ENCODE measurements around the gene CTU2. TPM values are rescaled to one million over a fixed set of nuclear protein-coding genes. Genes with fewer than 3 reads are reported as not detected.
A peak's percentile ranks its signal among the peaks of the same experiment; 100 is the strongest.

CTU2 gene
- total and polyA plus RNA-seq, 8 donors, result 1.8 to 53.3 (median 14.8) TPM

DNA sequence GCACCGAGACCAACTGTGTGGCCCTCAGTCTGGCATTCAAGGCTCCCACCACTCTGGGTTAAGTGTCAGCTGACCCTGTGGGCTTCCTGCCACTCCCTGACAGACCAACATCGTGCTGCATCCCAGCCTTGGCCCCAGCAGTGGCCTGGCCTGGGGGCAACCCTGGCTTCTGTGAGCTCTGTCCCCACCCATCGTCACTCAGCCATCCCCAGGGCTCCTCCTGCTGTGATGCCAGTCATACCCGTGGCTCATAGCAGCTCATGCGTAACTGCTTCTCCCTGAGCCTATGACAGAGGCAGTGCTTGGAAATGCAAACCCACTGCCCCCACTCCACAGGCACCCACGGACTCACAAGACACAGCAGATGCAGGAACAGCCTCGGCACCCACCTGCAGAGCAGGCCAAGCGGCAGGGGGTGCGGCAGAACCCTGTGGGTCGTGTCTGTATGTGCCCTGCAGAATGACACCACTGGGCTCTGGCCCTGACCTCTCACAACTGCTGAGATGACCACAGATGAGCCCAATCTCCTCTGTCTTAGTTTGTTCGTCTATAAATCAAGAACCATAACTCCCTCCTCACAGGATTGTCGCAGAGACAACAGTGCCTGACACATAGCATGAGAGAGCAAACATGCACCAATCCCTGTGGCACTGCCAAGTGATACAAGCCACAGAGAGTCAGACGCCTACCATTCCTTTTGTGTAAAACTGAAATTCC is 52.1 kb downstream of the CTU2 start:
- 86 to 90% (median 90%) methylated on average over 10 to 13 of the region's 13 CpGs for WGBS, 5 donors
- Histone ChIP-seq H3K27ac (peak overlapping the region in 3 of 5 donors; percentile 62 to 84 (median 73)), H3K4me1 (peaks cover 35 to 81% (median 57%) of the 10 kb centered on the region in 4 donors), H3K36me3 (peaks cover 0 to 12% (median 2%) of the 10 kb centered on the region in 4 donors), H3K9me3 (no peaks in the 10 kb centered on the region), H3K27me3 (no peaks in the 10 kb centered on the region), H3K4me3 (no peak overlapping the region)
- TF ChIP-seq EP300 (IDR thresholded peaks at IDR 0.05) (no peak), POLR2A (IDR thresholded peaks at IDR 0.05) (no peak), POLR2AphosphoS5 (IDR thresholded peaks at IDR 0.05) (no peak)
- TF ChIP-seq, protein P1, sequence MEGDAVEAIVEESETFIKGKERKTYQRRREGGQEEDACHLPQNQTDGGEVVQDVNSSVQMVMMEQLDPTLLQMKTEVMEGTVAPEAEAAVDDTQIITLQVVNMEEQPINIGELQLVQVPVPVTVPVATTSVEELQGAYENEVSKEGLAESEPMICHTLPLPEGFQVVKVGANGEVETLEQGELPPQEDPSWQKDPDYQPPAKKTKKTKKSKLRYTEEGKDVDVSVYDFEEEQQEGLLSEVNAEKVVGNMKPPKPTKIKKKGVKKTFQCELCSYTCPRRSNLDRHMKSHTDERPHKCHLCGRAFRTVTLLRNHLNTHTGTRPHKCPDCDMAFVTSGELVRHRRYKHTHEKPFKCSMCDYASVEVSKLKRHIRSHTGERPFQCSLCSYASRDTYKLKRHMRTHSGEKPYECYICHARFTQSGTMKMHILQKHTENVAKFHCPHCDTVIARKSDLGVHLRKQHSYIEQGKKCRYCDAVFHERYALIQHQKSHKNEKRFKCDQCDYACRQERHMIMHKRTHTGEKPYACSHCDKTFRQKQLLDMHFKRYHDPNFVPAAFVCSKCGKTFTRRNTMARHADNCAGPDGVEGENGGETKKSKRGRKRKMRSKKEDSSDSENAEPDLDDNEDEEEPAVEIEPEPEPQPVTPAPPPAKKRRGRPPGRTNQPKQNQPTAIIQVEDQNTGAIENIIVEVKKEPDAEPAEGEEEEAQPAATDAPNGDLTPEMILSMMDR (IDR thresholded peaks at IDR 0.05), result no peak
- intact Hi-C loops (cut with DNase I; ENCODE audit: low total_unique reads), result no loop called here
- DNase-seq, result no peak

DNA sequence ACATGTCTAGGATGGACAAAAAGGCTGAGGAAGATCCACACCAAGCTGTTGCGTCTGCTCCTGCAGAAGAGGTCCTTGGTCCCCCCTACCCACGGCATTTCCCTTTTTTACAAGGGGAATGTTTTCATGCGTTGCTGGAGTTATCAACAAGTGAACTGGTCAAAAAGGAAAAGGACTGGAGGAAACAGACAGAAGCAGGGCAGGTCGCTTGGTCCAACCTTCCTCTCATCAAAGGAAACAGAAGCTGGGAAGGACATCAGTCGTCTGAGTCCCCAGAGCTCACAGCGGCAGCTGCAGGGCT is 52.6 kb downstream of the CTU2 start:
- 78 to 91% (median 83%) methylated on average over 6 of the region's 6 CpGs for WGBS, 5 donors
- intact Hi-C loops (cut with DNase I; ENCODE audit: low total_unique reads), result no loop called here
- Histone ChIP-seq H3K27me3 (no peaks in the 10 kb centered on the region), H3K4me1 (peaks cover 40 to 81% (median 60%) of the 10 kb centered on the region in 4 donors), H3K27ac (peak overlapping the region in 4 of 5 donors; percentile 62 to 84 (median 71)), H3K9me3 (no peaks in the 10 kb centered on the region), H3K4me3 (peak overlapping the region in 2 of 4 donors; percentile 0 to 17), H3K36me3 (peaks cover 0 to 17% (median 2%) of the 10 kb centered on the region in 4 donors)
- TF ChIP-seq EP300 (IDR thresholded peaks at IDR 0.05), result no peak
- TF ChIP-seq POLR2A (IDR thresholded peaks at IDR 0.05), result no peak
- TF ChIP-seq, protein P1 (IDR thresholded peaks at IDR 0.05), result no peak
- no peak for TF ChIP-seq POLR2AphosphoS5 (IDR thresholded peaks at IDR 0.05)
- DNase-seq, result no peak

DNA sequence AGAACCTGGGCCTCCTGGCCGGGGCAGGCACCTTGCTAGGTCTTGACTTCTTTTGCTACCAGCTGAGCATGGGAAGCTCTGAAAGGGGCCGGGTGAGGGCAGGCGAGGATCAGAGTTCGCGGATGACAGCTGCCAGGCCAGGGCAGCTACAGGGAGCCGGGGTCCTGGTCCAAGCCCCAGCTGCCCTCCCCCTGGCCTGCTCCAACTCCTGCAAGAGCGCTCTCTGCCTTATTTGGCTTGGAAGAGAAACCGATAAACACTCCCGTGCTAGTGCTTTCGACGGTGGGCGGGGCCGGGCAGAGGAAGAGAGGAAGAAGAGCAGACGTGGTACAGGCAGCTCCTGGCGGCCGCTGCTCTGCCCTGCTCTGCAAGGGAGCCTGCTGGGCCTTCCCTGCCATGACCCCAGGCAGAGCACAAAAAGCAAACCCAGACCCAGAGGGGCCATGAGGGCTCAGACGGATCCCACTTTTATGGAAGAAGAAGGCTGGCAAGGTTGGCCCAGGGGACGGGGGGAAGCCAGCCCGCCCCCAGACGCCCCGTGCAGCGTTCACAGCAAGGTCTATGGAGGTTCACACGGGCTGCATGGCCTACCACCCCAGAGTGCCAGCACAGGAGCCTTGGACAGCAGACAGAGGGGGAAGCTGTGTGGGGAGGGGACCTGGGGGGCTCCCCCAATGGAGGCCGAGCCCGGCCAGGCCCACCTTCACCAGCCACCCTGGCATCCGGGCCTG is 53.1 kb downstream of the CTU2 start:
- peak overlapping the region; percentile 16 to 84 (median 69) for H3K27ac ChIP-seq
- H3K9me3 ChIP-seq, result no peaks in the 10 kb centered on the region
- peak overlapping the region in 3 of 4 donors; percentile 0 to 23 (median 17) for H3K4me3 ChIP-seq
- WGBS, 5 donors, result 39 to 59% (median 54%) methylated on average over 21 to 26 of the region's 26 CpGs
- DNase-seq, result peak; percentile 55 to 79
- intact Hi-C loops (cut with DNase I; ENCODE audit: low total_unique reads), result no loop called here
- peaks cover 40 to 79% (median 62%) of the 10 kb centered on the region in 4 donors for H3K4me1 ChIP-seq
- H3K27me3 ChIP-seq, result no peaks in the 10 kb centered on the region
- TF ChIP-seq POLR2AphosphoS5 (IDR thresholded peaks at IDR 0.05), result peak in 1 of 3 donors; percentile 84
- TF ChIP-seq, protein P1 (IDR thresholded peaks at IDR 0.05), result peak in 1 of 7 experiments; percentile 10
- no peak for TF ChIP-seq POLR2A (IDR thresholded peaks at IDR 0.05)
- peaks cover 0 to 21% (median 2%) of the 10 kb centered on the region in 4 donors for H3K36me3 ChIP-seq

DNA sequence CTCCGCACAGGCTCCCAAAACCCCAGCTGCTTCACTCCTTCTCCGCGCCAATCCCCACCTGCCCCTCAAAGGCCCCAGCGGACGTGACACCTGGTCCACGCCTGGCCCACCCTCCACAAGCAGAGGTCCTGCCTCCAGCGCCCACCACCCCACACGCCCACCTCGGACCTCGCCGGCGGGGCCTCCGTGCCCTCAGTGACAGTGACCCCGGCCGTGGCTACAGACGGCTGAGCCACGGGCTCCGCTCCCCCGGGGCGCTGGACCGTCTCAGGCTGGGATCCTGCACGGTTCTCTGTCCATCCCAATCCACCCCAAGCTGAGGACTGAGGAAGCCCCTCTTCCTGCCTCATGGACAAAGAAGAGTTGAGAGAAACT is 53.7 kb downstream of the CTU2 start:
- TF ChIP-seq POLR2AphosphoS5 (IDR thresholded peaks at IDR 0.05) (no peak), POLR2A (IDR thresholded peaks at IDR 0.05) (no peak), EP300 (IDR thresholded peaks at IDR 0.05) (no peak)
- TF ChIP-seq, protein P1 (IDR thresholded peaks at IDR 0.05), result no peak
- no peaks in the 10 kb centered on the region for H3K9me3 ChIP-seq
- H3K36me3 ChIP-seq, result peaks cover 0 to 20% (median 2%) of the 10 kb centered on the region in 4 donors
- no peaks in the 10 kb centered on the region for H3K27me3 ChIP-seq
- WGBS, 5 donors, result 87 to 96% (median 93%) methylated on average over 22 of the region's 22 CpGs
- DNase-seq, result no peak
- peak overlapping the region in 4 of 5 donors; percentile 62 to 84 (median 71) for H3K27ac ChIP-seq
- intact Hi-C loops (cut with DNase I; ENCODE audit: low total_unique reads), result no loop called here
- H3K4me3 ChIP-seq, result peak overlapping the region in 1 of 4 donors; percentile 17
- peaks cover 40 to 79% (median 64%) of the 10 kb centered on the region in 4 donors for H3K4me1 ChIP-seq

Measured in stomach (tissue), 9 donors.